ENCODE results near the gene VPS41. TPM values are rescaled to one million over a fixed set of nuclear protein-coding genes. Genes with fewer than 3 reads are reported as not detected.
"Not testable (repeated sequence)": the region's sequence is repeated elsewhere in the genome, so short reads cannot be mapped to it uniquely, and the experiment has no call there.

The VPS41 gene
- total RNA-seq, 1 experiment from 2014 or later, result 11.4 TPM

DNA sequence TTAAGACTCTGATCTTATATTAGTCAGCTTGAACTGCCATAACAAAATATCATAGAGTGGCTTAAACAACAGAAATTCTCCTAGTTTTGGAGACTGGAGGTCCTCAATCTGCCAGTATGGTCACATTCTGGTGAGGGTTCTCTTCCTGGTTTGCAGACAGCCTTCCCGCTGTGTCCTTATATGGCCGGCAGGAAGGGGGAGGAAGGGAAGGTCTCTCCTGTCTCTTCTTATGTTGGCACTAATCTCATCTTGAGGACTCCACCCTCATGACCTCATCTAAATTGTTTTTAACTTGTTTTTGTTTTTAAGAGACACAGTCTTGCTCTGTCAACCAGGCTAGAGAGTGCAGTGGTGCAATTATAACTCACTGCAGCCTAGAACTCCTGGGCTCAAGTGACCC lies 53.1 kb downstream of the VPS41 start:
- no peak for DNase-seq (ENCODE audit: low spot score)

DNA sequence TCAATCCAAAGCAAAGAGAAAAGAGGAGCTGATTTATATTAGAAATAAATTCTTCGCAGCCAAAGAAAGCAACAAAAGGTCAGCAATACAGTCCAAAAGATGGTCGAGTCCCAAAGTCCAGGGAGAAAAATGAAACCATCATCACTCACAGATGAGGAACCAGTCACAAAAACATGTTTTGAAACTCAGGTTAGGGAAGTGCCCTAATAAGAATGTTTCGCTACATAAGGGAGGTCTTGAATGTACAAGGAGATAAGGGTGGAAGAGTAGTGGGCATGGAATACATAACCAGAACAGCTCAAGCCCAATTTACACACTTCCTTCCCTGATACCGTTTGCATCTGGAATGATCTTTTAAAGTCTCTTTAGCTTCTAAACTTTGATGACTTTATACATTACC lies 53.6 kb downstream of the VPS41 start:
- DNase-seq (ENCODE audit: low spot score), result no peak

DNA sequence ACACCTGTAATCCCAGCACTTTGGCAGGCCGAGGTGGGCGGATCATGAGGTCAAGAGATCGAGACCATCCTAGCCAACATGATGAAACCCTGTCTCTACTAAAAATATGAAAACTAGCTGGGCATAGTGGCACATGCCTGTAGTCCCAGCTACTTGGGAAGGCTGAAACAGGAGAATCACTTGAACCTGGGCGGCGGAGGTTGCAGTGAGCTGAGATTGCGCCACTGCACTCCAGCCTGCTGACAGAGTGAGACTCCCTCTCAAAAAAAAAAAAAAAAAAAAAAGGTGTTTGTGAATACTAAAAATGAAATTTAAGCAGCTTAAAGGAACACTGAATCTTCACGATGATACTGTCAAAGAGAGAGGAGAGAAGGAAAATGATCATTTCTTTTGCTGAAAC lies 54.0 kb downstream of the VPS41 start:
- DNase-seq (ENCODE audit: low spot score), result not testable (repeated sequence)

- DNase-seq (ENCODE audit: low spot score), result no peak
Observed at GRCh38 chr7:38851321-38851720, 57.7 kb downstream of the VPS41 start.

GRCh38 chr7:38846280-38846679 lies 62.7 kb downstream of the VPS41 start:
- no peak for DNase-seq (ENCODE audit: low spot score)

GRCh38 chr7:38844952-38845563 lies 63.9 kb downstream of the VPS41 start:
- no peak for DNase-seq (ENCODE audit: low spot score)

- no peak for DNase-seq (ENCODE audit: low spot score)
Observed at GRCh38 chr7:38842746-38843145, 66.2 kb downstream of the VPS41 start.

- DNase-seq (ENCODE audit: low spot score), result no peak
Observed at GRCh38 chr7:38840736-38841460, 68.1 kb downstream of the VPS41 start.

- DNase-seq (ENCODE audit: low spot score), result no peak
Observed at GRCh38 chr7:38839851-38840250, 69.1 kb downstream of the VPS41 start.

GRCh38 chr7:38838725-38839385 lies 70.1 kb downstream of the VPS41 start:
- no peak for DNase-seq (ENCODE audit: low spot score)

GRCh38 chr7:38834357-38834756 lies 74.6 kb downstream of the VPS41 start:
- no peak for DNase-seq (ENCODE audit: low spot score)

DNA sequence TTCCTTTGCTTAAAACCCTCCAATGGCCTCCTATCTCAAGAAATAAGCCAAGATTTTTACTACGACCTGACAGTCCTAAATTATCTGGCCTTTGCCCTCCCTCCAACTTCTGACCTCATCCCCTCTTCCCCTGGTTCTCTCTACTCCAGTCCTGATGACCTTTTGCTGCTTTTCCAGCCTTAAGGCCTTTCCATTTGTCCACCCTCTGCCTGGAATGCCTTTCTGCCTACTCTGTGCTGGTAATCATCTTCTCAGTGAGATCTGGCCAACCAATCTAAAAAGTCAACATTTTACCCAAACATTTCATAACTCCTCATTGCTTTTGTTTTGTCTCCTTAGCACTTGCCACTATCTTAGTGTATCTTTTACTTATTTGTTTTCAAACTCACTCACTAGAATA lies 75.7 kb downstream of the VPS41 start:
- no peak for DNase-seq (ENCODE audit: low spot score)

DNA sequence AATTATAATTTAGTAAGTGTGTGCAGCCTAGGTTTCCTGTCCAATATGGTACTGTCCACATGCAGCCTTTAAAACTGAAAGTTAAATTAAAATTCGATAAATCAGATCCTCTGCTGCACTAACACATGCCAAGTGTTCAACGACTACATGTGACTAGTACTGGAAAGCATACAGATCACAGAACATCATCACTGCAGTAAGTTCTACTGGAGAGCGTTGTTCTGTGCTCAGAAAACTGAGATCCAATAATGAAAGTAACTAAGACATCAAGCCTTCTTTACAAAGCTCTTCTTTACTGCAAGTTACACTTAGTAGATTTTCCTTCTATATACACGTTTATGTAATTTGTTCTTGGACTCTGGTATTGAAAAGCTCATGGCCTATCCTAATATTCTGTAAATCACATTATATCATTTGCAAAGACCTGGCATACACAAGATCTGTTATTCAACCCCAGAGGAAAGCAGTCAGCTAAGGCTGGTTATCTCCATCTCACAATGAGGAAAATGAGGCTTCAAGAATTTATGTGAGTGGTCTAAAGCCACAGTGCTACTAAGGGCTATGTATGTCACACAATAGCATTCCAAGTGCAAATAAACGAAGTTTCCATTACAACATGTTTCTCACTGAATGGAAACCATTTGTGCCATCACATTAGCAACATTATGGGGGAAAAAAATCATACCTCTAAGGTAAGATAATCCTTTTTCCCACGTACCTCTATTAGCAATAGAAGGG lies 77.6 kb downstream of the VPS41 start:
- no peak for DNase-seq (ENCODE audit: low spot score)

DNA sequence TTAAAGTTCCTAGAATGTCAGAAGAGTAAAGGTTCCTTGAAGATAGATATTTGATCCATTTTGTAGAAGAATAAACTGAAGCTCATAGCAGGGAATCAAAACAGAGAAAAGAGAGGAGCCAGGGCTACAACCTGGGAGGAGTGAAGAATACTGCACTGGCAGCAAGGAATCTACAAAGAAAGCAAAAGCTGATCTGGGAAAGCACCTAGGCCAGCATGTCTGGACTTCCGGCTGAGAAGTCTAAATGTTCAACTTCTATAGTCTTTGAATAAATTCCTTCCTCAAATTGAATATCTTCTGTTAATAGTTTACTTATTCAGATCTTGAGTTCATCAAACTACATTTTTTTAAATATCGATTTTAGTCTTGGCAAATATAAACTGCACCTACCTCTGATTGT lies 78.2 kb downstream of the VPS41 start:
- DNase-seq (ENCODE audit: low spot score), result no peak

DNA sequence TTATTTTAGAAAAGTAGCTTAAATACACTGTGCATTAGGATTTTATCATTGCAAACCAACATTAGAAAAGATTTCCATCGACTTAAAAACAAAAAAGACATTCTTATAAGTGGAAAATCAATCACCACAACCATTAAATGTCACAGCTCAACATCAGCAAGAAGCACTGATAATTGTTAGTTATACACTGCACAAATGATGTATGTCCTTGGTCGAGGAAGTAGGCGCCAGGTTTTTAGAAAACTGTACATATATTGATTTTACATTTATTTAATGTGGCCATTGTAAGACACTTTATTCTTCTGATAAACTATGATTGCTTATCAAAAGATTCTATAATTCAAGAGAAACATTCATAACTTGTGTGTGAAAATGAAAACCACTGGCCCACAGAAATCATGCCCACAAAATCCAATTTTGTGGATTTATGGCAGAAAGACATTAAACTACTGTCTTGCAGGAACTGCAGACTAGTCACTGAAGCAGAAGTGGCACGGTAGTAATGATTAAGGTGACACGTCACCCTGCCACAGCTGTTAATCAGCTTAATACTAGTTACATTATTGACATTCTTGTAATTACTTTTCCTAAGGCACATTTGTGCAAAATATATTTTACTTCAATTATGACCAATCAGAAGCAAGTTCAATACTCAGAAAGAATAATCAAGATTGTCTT lies 79.4 kb downstream of the VPS41 start:
- DNase-seq (ENCODE audit: low spot score), result no peak

DNA sequence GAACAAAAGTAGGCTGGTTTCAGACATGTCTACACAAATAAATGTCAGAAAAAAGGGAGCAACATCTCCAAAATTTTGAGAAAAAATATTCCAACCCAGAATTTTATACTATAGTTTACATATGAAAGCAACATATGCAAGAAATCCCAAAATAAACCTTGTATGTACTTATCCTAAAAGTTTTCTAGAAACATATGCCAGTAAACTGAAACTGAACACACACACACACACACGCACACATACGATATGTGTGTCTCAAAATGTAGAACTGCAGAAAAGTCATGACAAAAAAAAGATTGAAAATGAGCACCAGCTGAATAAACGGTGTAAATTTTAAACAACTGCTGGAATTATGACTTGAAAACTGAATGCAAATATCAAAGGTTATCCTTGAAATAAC lies 81.0 kb downstream of the VPS41 start:
- DNase-seq (ENCODE audit: low spot score), result no peak

- DNase-seq (ENCODE audit: low spot score), result no peak
Observed at GRCh38 chr7:38825721-38826440, 83.1 kb downstream of the VPS41 start.

GRCh38 chr7:38824948-38825347 lies 84.0 kb downstream of the VPS41 start:
- DNase-seq (ENCODE audit: low spot score), result no peak

DNA sequence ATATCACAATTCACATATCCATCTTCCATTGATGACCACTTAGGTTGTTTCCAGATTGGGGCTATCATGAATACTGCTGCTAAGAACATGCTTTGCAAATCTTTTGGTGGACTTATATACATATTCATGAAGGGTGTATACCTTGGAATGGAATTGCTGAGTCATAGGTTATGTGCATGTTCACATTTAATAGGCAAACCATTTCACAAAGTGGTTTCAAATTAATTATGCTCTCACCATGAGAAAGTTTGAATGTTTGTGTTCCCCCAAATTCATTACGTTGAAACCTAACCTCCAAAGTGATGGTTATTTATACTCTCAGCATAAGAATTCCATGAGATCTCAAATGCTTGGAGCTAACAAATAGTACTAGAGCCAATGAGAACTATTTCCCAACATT lies 86.4 kb downstream of the VPS41 start:
- no peak for DNase-seq (ENCODE audit: low spot score)

GRCh38 chr7:38820571-38820970 lies 88.4 kb downstream of the VPS41 start:
- DNase-seq (ENCODE audit: low spot score), result no peak

- no peak for DNase-seq (ENCODE audit: low spot score)
Observed at GRCh38 chr7:38819463-38819862, 89.5 kb downstream of the VPS41 start.
